ENCODE data around the gene ANP32B. TPM values are rescaled to one million over a fixed set of nuclear protein-coding genes. Genes with fewer than 3 reads are reported as not detected.

Gene ANP32B
- total RNA-seq, 1 donor, result 12.7 TPM

DNA sequence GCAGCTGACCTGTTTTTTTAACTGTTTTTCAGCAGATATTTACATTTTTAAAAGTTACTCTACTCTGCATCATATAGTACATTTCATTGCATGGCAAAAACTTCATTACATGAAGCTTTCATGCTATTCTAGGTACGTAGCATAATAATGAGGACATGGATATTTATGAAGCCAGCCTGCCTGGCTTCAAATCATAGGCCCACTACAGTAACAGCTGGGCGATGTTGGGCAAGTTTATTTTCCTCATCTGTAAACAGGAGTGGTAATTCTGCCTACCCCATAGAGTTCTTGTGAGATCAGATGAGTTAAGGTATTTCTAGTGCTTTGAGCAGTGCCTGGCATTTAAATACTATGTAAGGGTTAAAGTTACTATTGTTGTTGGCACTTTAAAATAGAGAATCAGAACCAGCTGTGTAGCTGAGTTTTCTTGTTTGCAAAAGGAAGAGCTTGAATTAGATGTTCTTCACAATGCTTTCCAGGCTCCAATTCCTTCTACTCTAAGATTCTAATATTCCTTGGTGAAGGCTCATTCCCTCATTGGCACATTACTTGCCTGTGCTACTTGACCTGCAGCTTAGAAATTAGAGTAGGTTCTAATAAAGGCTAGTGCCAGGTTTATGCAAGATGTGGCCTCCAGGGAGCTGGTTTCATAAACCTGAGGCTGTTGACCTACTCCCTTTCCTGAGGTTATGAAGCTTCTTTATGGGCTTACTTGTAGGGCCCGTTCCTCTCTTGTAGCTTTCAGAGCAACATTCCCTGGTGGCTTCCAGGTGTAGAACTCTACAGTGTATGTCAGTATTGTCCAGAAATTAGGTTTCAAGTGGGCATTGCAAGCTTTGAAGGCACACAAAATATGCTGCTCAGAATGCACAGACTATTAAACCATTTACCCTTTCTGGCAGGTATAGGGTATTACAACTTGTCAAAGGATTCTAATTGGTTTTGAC, 14.5 kb downstream of the ANP32B start:
- peaks cover 29% of the 10 kb centered on the region for H4K20me1 ChIP-seq (ENCODE audit: insufficient read depth, low read length)
- peaks cover 9% of the 10 kb centered on the region for H3K4me1 ChIP-seq (ENCODE audit: insufficient read depth, low read length)
- no peak overlapping the region for H3K4me2 ChIP-seq (ENCODE audit: insufficient read depth, low read length)
- TF ChIP-seq, protein P1, sequence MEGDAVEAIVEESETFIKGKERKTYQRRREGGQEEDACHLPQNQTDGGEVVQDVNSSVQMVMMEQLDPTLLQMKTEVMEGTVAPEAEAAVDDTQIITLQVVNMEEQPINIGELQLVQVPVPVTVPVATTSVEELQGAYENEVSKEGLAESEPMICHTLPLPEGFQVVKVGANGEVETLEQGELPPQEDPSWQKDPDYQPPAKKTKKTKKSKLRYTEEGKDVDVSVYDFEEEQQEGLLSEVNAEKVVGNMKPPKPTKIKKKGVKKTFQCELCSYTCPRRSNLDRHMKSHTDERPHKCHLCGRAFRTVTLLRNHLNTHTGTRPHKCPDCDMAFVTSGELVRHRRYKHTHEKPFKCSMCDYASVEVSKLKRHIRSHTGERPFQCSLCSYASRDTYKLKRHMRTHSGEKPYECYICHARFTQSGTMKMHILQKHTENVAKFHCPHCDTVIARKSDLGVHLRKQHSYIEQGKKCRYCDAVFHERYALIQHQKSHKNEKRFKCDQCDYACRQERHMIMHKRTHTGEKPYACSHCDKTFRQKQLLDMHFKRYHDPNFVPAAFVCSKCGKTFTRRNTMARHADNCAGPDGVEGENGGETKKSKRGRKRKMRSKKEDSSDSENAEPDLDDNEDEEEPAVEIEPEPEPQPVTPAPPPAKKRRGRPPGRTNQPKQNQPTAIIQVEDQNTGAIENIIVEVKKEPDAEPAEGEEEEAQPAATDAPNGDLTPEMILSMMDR (IDR thresholded peaks at IDR 0.05; ENCODE audit: extremely low read depth, low read depth, low read length), result no peak
- H3K79me2 ChIP-seq (ENCODE audit: insufficient read depth, low read length), result peaks cover 94% of the 10 kb centered on the region
- H3K4me3 ChIP-seq (ENCODE audit: insufficient read depth, low read length), result no peak overlapping the region
- H3K27me3 ChIP-seq (ENCODE audit: insufficient read depth, low read length), result no peaks in the 10 kb centered on the region
- H2AFZ ChIP-seq (ENCODE audit: low read length), result no peak overlapping the region
- no peak for DNase-seq (ENCODE audit: insufficient read length, low spot score, missing footprints)
- H3K36me3 ChIP-seq (ENCODE audit: insufficient read depth, low read length), result peaks cover 58% of the 10 kb centered on the region
- H3K9me3 ChIP-seq (ENCODE audit: low read depth, low read length), result no peaks in the 10 kb centered on the region
- H3K27ac ChIP-seq (ENCODE audit: low read depth, low read length), result no peak overlapping the region

DNA sequence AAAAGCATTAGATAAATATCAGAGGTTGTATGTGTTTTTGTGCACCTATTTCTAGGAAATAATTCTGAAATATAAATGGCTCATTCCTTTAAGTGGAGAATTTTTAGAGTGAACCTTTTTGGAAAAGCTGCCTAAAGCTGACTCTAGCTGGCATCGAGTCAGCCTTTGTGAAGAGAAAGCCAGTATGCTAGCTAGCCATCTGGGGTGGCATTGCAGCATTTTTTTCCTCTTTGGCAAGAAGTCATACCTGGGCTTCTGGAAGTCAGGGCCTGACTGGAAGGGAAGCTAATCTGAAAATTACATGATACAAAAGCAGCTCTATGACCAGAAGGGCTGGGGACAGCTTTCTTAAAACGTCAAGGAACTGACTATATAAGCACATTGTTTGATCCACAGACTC, 19.7 kb downstream of the ANP32B start:
- TF ChIP-seq, protein P1 (IDR thresholded peaks at IDR 0.05; ENCODE audit: extremely low read depth, low read depth, low read length), result no peak
- Histone ChIP-seq H4K20me1 (ENCODE audit: insufficient read depth, low read length) (peaks cover 20% of the 10 kb centered on the region), H3K4me3 (ENCODE audit: insufficient read depth, low read length) (no peak overlapping the region), H3K36me3 (ENCODE audit: insufficient read depth, low read length) (peaks cover 66% of the 10 kb centered on the region), H3K4me2 (ENCODE audit: insufficient read depth, low read length) (no peak overlapping the region), H2AFZ (ENCODE audit: low read length) (no peak overlapping the region), H3K27ac (ENCODE audit: low read depth, low read length) (peak overlapping the region; percentile 31), H3K27me3 (ENCODE audit: insufficient read depth, low read length) (no peaks in the 10 kb centered on the region), H3K79me2 (ENCODE audit: insufficient read depth, low read length) (peaks cover 90% of the 10 kb centered on the region), H3K4me1 (ENCODE audit: insufficient read depth, low read length) (peaks cover 11% of the 10 kb centered on the region), H3K9me3 (ENCODE audit: low read depth, low read length) (no peaks in the 10 kb centered on the region)
- no peak for DNase-seq (ENCODE audit: insufficient read length, low spot score, missing footprints)

DNA sequence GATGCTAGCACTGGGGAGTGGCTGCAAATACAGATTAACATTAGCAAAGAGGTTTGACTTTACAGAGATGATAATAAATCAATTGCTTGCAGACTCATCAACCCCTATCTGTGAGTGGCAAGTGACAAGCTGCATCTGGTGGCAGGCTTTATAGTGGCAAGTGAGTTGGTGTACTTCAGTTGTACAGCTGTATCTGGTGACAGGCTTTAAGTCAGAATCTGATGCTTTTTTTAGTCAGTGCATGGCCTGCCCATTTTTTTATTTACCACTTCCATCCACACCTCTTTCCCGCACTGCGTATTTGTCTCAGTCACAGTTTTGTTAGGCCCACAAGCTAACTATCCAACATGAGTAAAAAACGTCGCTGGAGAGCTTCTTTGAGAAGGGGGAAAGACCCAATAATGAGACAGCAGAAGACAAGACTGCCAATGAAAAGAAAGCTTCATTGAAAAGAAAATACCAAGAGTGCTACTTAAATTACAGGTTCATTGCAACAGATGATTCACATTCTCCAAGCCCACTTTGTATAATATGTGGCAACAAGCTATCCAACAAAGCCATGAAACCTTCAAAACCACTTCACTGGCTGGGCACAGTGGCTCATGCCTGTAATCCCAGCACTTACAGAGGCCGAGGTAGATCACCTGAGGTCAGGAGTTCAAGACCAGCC, 23.1 kb downstream of the ANP32B start:
- H3K4me1 ChIP-seq (ENCODE audit: insufficient read depth, low read length), result peaks cover 38% of the 10 kb centered on the region
- TF ChIP-seq, protein P1 (IDR thresholded peaks at IDR 0.05; ENCODE audit: extremely low read depth, low read depth, low read length), result no peak
- H3K79me2 ChIP-seq (ENCODE audit: insufficient read depth, low read length), result peaks cover 91% of the 10 kb centered on the region
- H3K36me3 ChIP-seq (ENCODE audit: insufficient read depth, low read length), result peaks cover 70% of the 10 kb centered on the region
- no peaks in the 10 kb centered on the region for H3K27me3 ChIP-seq (ENCODE audit: insufficient read depth, low read length)
- H2AFZ ChIP-seq (ENCODE audit: low read length), result no peak overlapping the region
- peaks cover 15% of the 10 kb centered on the region for H4K20me1 ChIP-seq (ENCODE audit: insufficient read depth, low read length)
- H3K4me3 ChIP-seq (ENCODE audit: insufficient read depth, low read length), result no peak overlapping the region
- H3K9me3 ChIP-seq (ENCODE audit: low read depth, low read length), result no peaks in the 10 kb centered on the region
- DNase-seq (ENCODE audit: insufficient read length, low spot score, missing footprints), result no peak
- no peak overlapping the region for H3K4me2 ChIP-seq (ENCODE audit: insufficient read depth, low read length)
- H3K27ac ChIP-seq (ENCODE audit: low read depth, low read length), result peak overlapping the region; percentile 31
